Lung (tissue), 12 donors: ENCODE data around the gene DAPP1. TPM values are rescaled to one million over a fixed set of nuclear protein-coding genes. Genes with fewer than 3 reads are reported as not detected.

Source experiments
- ATAC-seq: fragments of 200-7000 bp; cut with Tn5 transposase; one replicate; pipeline ENCODE4 v1.9.1; 2020; ENCODE audit warnings: moderate number of reproducible peaks; ENCODE audit not compliant: insufficient read depth, low FRiP score
- DNase-seq, 3 donors: peaks; one replicate each; pipeline ENCODE4 v3.0.0-alpha.2; 2013 to 2017
- H3K27ac ChIP-seq, 2 donors: one replicate each; pipeline ENCODE4 v1.5.1; 2013; ENCODE audit warnings: mild to moderate bottlenecking in 2 of 2, moderate library complexity in 2 of 2, control low read depth in 1 of 2, inconsistent platforms in 1 of 2, low read depth in 1 of 2, low read length in 1 of 2
- H3K27me3 ChIP-seq, 3 donors: one replicate each; pipeline ENCODE4 v1.5.1; 2013; ENCODE audit warnings: low read length in 2 of 3; ENCODE audit not compliant: control insufficient read depth in 3 of 3, insufficient read depth in 3 of 3
- H3K36me3 ChIP-seq, 4 donors: one replicate each; pipeline ENCODE4 v1.5.1; 2013; ENCODE audit warnings: low read length in 4 of 4, mild to moderate bottlenecking in 1 of 4, moderate library complexity in 1 of 4; ENCODE audit not compliant: control insufficient read depth in 4 of 4, insufficient read depth in 4 of 4
- H3K4me1 ChIP-seq, 5 donors: one replicate each; pipeline ENCODE4 v1.5.1; 2013; ENCODE audit warnings: low read length in 5 of 5, mild to moderate bottlenecking in 2 of 5, moderate library complexity in 1 of 5; ENCODE audit not compliant: control insufficient read depth in 5 of 5, insufficient read depth in 5 of 5
- H3K4me3 ChIP-seq: one replicate; pipeline ENCODE4 v1.5.1; 2013; ENCODE audit warnings: mild to moderate bottlenecking, control low read depth, moderate library complexity
- H3K9ac ChIP-seq, 2 donors: one replicate each; pipeline ENCODE4 v1.5.1; 2013; ENCODE audit warnings: low read length in 2 of 2, control low read depth in 1 of 2; ENCODE audit not compliant: insufficient read depth in 1 of 2
- H3K9me3 ChIP-seq, 4 donors: one replicate each; pipeline ENCODE4 v1.5.1; 2013; ENCODE audit warnings: low read length in 3 of 4, mild to moderate bottlenecking in 1 of 4, moderate library complexity in 1 of 4; ENCODE audit not compliant: control insufficient read depth in 4 of 4, insufficient read depth in 3 of 4
- WGBS, 2 donors: extraction: QIAGEN DNeasy Blood & Tissue Kit; methylation state at CpG; one replicate each; pipeline ENCODE4 v1.1.7; 2013; 5-methylcytosine and 5-hydroxymethylcytosine counted together
- polyA plus RNA-seq, 2 donors: library from polyadenylated mRNA; stranded (reverse); fragments of 200-250 nt; gene quantifications; one replicate each; pipeline ENCODE4 v1.2.1, GENCODE V29; 2013
- total RNA-seq, 2 donors: library from RNA; depleted of rRNA in 1 of 2; stranded (reverse); fragments of >200 nt in 1 of 2; gene quantifications; one replicate each; pipeline ENCODE4 v1.2.1, GENCODE V29; 2014 to 2021
- TF ChIP-seq, protein P1 (sequence below): IDR thresholded peaks from 2 replicates; pipeline ENCODE4 v1.5.1; 2012; ENCODE audit warnings: mild to moderate bottlenecking; ENCODE audit errors: control extremely low read depth, extremely low read depth
- donor health status: control.
- donor health status: control.
- donor health status: Bipolar disorder and iron deficiency.
- donor health status: healthy.
- donor health status: DM: yes; HTN: yes; CAD: no.

DAPP1 gene
- total and polyA plus RNA-seq, 4 donors, result 2.6 to 24.6 (median 11.7) TPM

DNA sequence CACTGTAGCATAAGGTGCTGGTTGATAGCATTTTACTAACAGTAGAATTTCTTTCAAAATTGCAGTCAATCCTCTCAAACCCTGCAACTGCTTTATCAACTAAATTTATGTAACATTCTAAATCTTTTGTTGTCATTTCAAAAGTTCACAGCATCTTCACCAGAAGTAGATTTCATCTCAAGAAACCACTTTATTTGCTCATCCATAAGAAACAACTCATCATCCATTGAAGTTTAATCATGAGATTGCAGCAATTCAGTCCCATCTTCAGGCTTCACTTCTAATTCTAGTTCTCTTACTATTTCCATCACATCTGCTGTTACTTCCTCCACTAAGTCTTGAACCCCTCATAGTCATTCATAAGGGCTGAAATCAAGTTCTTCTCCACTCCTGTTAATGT lies 55.9 kb downstream of the DAPP1 start:
- H3K27ac ChIP-seq, result no peak overlapping the region
- H3K4me3 ChIP-seq, result no peak overlapping the region
- peaks cover 0 to 2% (median 0%) of the 10 kb centered on the region in 4 donors for H3K9me3 ChIP-seq
- TF ChIP-seq, protein P1, sequence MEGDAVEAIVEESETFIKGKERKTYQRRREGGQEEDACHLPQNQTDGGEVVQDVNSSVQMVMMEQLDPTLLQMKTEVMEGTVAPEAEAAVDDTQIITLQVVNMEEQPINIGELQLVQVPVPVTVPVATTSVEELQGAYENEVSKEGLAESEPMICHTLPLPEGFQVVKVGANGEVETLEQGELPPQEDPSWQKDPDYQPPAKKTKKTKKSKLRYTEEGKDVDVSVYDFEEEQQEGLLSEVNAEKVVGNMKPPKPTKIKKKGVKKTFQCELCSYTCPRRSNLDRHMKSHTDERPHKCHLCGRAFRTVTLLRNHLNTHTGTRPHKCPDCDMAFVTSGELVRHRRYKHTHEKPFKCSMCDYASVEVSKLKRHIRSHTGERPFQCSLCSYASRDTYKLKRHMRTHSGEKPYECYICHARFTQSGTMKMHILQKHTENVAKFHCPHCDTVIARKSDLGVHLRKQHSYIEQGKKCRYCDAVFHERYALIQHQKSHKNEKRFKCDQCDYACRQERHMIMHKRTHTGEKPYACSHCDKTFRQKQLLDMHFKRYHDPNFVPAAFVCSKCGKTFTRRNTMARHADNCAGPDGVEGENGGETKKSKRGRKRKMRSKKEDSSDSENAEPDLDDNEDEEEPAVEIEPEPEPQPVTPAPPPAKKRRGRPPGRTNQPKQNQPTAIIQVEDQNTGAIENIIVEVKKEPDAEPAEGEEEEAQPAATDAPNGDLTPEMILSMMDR, result no peak
- DNase-seq, result no peak
- peaks cover 0 to 3% (median 0%) of the 10 kb centered on the region in 5 donors for H3K4me1 ChIP-seq
- no peak overlapping the region for H3K9ac ChIP-seq
- peaks cover 0 to 4% (median 0%) of the 10 kb centered on the region in 4 donors for H3K36me3 ChIP-seq
- ATAC-seq, result no peak
- no peaks in the 10 kb centered on the region for H3K27me3 ChIP-seq

GRCh38 chr4:99875071-99875470 lies 58.4 kb downstream of the DAPP1 start:
- no peak overlapping the region for H3K9ac ChIP-seq
- no peak overlapping the region for H3K27ac ChIP-seq
- peaks cover 6 to 9% (median 7%) of the 10 kb centered on the region in 4 donors for H3K36me3 ChIP-seq
- DNase-seq, result no peak
- no peaks in the 10 kb centered on the region for H3K27me3 ChIP-seq
- TF ChIP-seq, protein P1, result no peak
- no peaks in the 10 kb centered on the region for H3K9me3 ChIP-seq
- ATAC-seq, result no peak
- no peaks in the 10 kb centered on the region for H3K4me1 ChIP-seq
- H3K4me3 ChIP-seq, result no peak overlapping the region

- H3K36me3 ChIP-seq, result peaks cover 12 to 25% (median 16%) of the 10 kb centered on the region in 4 donors
- TF ChIP-seq, protein P1, result no peak
These were observed 60.3 kb downstream of the DAPP1 start for GRCh38 chr4:99876946-99877345.

DNA sequence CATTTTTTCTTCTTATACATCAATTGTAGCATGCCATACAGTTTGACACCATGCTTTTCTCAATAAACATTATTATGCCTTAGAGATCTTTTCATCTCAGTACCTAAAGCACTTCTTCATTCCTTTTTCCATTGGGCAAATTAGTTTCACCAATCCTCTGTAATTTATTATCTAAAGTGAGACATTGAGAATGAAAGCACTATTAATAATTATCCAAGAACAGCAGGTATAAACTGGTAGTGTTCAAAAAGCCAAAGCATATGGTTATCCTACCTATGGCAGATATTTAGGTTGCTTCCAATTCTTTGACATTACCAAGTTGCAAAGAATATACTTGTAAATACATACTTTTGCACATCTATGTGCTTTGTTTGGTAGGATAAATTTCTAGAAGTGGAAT lies 62.0 kb downstream of the DAPP1 start:
- no peak overlapping the region for H3K9ac ChIP-seq
- no peak overlapping the region for H3K4me3 ChIP-seq
- H3K27ac ChIP-seq, result no peak overlapping the region
- DNase-seq (no peak), ATAC-seq (no peak)
- no peaks in the 10 kb centered on the region for H3K27me3 ChIP-seq
- peaks cover 12 to 26% (median 17%) of the 10 kb centered on the region in 4 donors for H3K36me3 ChIP-seq
- H3K9me3 ChIP-seq, result no peaks in the 10 kb centered on the region
- TF ChIP-seq, protein P1, result no peak
- H3K4me1 ChIP-seq, result no peaks in the 10 kb centered on the region

More at GRCh38 chr4:99876946-99877345, 60.3 kb downstream of the DAPP1 start:
- no peak overlapping the region for H3K27ac ChIP-seq
- H3K27me3 ChIP-seq, result no peaks in the 10 kb centered on the region
- DNase-seq (no peak), ATAC-seq (no peak)
- H3K9me3 ChIP-seq, result no peaks in the 10 kb centered on the region
- H3K9ac ChIP-seq, result no peak overlapping the region
- 96 to 97% methylated on average over 3 of the region's 3 CpGs for WGBS, 2 donors
- no peak overlapping the region for H3K4me3 ChIP-seq
- no peaks in the 10 kb centered on the region for H3K4me1 ChIP-seq
